Stimulated activated CD8-positive, alpha-beta memory T cell treated with anti-CD3 and anti-CD28 coated beads, Interleukin-15, amount 100 ng/mL, for 4 hours (primary cell): ENCODE results near the gene NIPAL1.

ENCODE experiments used
- DNase-seq, 2 donors: peaks; one replicate each; pipeline ENCODE4 v3.0.0-alpha.2; 2020; ENCODE audit warnings: low read depth in 2 of 2

NIPAL1 gene

GRCh38 chr4:48064349-48064748 is 47.8 kb downstream of the NIPAL1 start:
- DNase-seq, result no peak

DNA sequence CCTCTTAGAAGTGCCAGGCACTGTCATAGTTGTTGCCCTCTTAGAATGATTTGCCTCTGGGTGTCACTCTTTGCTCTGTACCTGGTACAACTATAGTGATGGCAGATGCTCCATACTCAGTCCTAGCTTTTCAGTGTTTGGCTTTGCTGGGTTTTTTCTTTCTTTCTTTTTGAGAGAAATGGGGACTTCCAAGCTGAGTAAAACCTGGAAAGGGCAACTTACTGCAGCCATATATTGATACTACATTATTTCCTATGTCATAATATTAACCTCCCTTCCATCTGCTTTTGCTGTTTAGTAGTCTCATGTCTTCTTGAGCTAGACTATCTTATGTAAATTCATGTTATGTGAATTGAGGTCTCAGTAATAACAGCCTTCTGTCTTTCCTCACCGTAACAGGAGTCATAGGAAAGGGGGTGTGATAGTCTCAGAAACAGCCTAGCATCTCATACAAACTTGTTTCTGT is 49.0 kb downstream of the NIPAL1 start:
- no peak for DNase-seq

GRCh38 chr4:48067536-48067935 is 51.0 kb downstream of the NIPAL1 start:
- no peak for DNase-seq

GRCh38 chr4:48068182-48068581 is 51.6 kb downstream of the NIPAL1 start:
- no peak for DNase-seq

DNA sequence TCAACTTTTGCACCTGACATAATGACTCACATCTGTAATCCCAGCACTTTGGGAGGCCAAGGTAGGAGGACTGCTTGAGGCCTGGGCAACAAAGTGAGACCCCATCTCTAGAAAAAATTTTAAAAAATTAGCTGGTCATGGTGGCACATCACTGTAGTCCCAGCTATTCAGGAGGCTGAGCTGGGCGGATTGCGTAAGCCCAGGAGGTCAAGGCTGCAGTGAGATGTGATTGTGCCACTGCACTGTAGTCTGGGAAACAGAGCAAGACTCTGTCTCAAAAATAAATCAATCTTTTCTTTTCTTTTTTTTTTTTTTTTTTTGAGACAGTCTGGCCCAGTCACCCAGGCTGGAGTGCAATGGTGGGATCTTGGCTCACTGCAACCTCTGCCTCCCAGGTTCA is 52.5 kb downstream of the NIPAL1 start:
- DNase-seq, result no peak

DNA sequence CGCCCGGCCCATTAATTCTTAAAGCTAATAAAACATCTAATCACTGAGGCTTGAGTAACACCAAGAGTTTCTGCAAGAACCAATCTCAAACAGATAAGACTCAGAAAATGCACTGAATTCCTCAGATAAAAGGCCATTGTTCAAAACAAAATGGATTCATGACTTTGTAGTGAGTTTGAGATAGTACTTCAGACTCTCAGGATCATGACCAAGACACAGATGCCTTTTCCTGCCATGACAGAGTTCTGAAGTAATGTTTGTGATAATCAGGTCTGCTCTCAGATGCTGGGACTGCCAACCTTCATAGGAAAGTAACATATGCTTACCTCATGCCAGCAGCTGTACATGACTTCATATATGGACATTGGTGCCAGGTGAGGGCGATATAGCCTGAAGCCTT is 54.6 kb downstream of the NIPAL1 start:
- no peak for DNase-seq

DNA sequence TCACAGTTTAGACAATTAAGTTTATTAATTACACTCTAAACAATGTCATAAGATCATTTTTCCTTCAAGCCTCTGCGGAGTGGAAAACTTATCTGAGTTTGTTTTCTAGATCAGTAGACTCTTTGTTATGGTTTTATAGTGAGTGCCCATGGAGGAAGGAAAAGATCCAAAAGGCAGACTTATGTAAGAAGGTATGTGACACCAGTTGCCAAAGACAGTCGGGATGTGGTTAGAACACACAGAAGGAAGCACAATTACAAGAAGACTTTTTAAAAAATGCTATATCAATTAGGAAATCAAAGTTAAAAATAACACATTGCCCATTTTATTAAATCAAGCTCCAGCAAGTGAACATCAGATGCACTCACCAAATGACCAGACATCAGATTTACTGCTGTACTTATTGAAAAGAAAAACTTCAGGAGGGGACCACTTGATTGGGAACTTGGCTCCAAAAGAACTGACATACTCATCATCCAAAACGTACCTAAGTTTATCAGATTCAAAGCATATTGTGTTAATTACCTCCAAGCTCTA is 57.1 kb downstream of the NIPAL1 start:
- DNase-seq, result no peak

DNA sequence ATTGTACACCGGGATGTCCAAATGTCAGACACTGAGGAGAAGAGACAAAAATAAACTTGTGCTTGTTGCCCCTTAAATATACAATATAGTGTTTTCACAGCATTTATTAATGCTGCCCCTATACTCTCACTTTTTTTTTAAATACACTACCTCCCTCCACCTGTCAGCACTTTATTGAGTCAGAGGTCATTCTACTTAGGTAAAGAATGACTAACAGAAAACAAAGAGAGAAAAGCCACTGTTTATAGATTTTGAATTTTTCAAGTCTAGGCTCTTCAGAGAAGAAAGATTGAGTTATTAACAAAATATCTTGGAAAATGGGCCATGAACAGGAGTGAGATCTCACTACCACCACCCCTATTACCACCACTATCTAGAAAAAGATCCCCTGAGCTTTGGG is 58.1 kb downstream of the NIPAL1 start:
- DNase-seq, result no peak

DNA sequence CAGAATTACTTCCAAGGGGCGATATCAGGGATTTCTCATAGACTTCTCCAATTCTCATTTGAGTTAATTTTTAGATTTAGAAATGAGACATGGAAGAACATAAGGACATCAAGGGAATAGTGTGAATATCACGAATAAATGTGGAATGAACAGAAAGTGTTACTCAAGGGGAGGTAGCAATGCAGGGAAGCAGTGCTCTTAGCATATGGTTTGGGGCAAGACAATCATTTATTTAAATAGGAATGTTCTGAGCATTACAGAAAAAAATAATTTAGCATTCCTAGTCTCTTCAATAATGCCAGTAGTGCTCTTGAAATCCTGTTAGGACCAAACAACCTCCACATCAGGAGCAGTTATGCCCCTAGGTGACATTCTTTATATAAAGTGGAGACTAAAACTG is 61.9 kb downstream of the NIPAL1 start:
- DNase-seq, result no peak

- no peak for DNase-seq
These were observed 62.5 kb downstream of the NIPAL1 start for GRCh38 chr4:48078862-48079655.

GRCh38 chr4:48079972-48080391 is 63.4 kb downstream of the NIPAL1 start:
- no peak for DNase-seq

DNA sequence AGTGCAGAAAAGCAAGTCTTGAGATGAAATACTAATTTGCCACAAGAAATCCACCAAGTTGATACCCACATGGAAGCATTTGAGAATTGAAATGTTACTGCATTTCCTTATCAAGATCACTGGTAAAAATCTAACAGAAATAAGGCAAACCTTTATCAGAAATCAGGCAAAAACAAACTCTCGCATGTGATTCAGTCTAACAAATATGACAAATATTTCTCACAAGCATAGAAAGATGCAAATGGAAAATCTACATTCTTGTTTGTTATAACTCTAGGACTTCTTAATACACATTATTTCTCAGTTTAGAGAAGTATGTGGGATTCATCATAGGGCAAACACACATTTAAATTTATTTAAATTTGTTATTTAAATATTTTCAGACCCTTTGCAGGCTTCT is 64.6 kb downstream of the NIPAL1 start:
- no peak for DNase-seq

DNA sequence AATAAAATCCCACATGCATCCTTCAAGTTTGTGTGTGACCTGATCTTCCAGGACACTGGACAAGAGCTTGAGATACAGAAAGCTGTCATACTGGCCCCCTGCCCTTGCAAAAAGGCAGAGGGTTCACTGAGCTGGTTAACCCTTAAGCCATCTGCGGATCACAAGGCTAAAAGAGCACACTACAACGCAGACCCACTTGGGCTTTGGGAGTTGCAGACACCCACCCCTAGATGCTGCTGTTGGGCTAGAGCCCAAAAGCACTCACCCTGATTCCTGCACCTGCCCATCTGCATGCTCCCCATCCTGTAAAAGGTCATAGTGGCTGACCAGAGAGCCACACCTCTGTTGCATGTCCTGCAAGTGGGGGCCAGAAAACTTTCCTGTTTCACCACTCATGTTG is 66.4 kb downstream of the NIPAL1 start:
- no peak for DNase-seq

DNA sequence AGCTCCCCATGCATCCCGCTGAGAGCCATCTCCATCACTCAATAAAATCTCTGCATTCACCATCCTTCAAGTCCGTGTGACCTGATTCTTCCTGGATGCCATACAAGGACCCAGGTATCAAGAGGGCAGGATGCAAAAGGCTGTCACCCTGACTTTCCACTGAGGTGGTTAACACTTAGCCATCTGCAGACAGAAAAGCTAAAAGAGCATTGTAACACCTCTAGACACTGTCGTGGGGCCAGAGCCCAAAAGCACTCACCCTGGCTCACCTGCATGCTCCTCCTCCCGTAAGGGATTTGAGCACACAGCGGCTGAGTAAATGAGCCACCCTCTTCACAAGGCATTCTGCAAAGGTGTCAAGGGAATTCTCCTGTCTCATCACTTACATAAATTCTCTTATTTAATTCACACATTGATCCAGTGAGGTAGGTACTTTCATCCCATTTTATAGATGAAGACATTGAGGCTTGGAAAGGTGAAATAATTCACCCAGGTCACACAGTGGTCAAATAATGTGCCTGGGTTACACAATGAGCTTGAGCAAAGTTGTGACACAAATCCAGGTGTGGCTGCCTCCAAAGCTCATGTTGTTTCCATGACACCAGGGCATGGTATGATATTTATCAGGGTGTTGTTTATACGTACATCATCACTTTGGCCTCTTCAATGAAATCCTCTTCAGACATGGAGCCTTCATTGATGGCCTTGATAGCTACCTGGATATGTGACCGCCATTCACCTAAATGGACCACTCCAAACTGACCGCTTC is 69.4 kb downstream of the NIPAL1 start:
- no peak for DNase-seq
